ENCODE measurements around the gene EPDR1. TPM values are rescaled to one million over a fixed set of nuclear protein-coding genes. Genes with fewer than 3 reads are reported as not detected.
A peak's percentile ranks its signal among the peaks of the same experiment; 100 is the strongest.

Gene EPDR1
- total RNA-seq, 4 donors from 2014 or later = 2.2 to 4.9 (median 4.2) TPM

DNA sequence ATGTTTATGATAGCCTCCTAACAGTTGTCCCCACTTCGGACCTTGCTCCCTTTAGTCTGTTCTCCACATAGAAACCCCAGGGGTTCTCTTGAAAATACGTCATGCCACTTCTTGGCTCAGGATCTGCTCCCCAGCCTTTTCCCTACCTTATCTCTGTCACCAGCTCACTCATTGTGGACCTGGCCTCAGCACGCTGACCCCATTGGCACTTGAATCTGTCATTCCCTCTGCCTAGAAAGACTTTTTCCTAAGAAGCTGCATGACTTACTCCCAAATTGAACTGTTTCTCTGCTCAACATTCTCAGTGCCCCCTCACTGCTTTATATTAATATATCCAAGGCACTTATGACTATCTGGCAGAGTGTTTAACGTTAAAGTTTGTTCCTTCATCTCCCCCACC lies 8.4 kb downstream of the EPDR1 start:
- no peak for DNase-seq (ENCODE audit: low spot score in 2 of 2)
- 93% methylated on average over 4 of the region's 4 CpGs for WGBS

DNA sequence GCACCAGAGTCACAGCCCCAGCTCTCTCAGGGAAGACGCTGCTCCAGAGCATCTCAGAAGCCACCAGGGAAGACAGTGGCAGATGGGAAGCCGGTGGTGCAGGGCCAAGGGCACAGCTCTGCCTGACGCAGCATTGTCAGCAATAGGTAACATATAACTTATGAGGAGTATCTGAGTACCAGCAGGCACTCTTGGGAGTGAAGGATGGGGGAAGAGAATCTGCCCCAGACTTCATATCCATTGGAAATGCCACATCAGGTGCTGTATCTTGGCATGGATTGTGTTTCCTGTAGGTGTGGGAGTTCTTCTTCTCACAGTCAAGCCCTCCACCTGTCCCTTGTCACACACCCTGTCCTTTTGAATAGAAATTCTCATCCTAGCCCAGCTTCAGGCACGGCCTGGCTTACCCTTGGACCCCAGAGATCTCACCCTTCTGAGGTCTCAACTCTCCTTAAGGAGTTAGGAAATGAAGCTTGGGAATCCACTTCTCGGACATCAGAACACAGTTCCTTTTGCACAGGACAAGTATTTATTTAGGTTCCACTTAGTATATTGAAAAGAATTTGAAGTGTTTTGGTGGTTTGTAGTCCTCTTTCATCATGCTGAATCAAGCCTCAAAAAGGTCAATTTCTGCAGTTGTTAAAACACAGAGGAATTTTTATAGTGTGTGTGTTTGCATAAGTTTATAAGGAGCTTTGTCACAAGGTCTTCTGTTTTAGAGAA lies 9.9 kb downstream of the EPDR1 start:
- no peak for TF ChIP-seq POLR2AphosphoS5 (IDR thresholded peaks at IDR 0.05)
- no peak for TF ChIP-seq POLR2A (IDR thresholded peaks at IDR 0.05)
- 93% methylated on average over 5 of the region's 5 CpGs for WGBS
- Histone ChIP-seq H3K27ac (no peak overlapping the region), H3K9me3 (peaks cover 3% of the 10 kb centered on the region), H3K4me3 (no peak overlapping the region), H3K36me3 (no peaks in the 10 kb centered on the region), H3K4me1 (no peaks in the 10 kb centered on the region), H3K27me3 (no peaks in the 10 kb centered on the region)
- no peak for DNase-seq (ENCODE audit: low spot score in 2 of 2)

More for the DNA sequence above, 8.4 kb downstream of the EPDR1 start:
- peaks cover 3% of the 10 kb centered on the region for H3K9me3 ChIP-seq
- H3K36me3 ChIP-seq = no peaks in the 10 kb centered on the region
- H3K27me3 ChIP-seq = no peaks in the 10 kb centered on the region
- TF ChIP-seq POLR2AphosphoS5 (IDR thresholded peaks at IDR 0.05) = no peak
- TF ChIP-seq, protein P1, sequence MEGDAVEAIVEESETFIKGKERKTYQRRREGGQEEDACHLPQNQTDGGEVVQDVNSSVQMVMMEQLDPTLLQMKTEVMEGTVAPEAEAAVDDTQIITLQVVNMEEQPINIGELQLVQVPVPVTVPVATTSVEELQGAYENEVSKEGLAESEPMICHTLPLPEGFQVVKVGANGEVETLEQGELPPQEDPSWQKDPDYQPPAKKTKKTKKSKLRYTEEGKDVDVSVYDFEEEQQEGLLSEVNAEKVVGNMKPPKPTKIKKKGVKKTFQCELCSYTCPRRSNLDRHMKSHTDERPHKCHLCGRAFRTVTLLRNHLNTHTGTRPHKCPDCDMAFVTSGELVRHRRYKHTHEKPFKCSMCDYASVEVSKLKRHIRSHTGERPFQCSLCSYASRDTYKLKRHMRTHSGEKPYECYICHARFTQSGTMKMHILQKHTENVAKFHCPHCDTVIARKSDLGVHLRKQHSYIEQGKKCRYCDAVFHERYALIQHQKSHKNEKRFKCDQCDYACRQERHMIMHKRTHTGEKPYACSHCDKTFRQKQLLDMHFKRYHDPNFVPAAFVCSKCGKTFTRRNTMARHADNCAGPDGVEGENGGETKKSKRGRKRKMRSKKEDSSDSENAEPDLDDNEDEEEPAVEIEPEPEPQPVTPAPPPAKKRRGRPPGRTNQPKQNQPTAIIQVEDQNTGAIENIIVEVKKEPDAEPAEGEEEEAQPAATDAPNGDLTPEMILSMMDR (IDR thresholded peaks at IDR 0.05) = no peak
- no peak for TF ChIP-seq POLR2A (IDR thresholded peaks at IDR 0.05)
- TF ChIP-seq EP300 (IDR thresholded peaks at IDR 0.05) = no peak
- no peaks in the 10 kb centered on the region for H3K4me1 ChIP-seq
- H3K27ac ChIP-seq = no peak overlapping the region
- H3K4me3 ChIP-seq = no peak overlapping the region

DNA sequence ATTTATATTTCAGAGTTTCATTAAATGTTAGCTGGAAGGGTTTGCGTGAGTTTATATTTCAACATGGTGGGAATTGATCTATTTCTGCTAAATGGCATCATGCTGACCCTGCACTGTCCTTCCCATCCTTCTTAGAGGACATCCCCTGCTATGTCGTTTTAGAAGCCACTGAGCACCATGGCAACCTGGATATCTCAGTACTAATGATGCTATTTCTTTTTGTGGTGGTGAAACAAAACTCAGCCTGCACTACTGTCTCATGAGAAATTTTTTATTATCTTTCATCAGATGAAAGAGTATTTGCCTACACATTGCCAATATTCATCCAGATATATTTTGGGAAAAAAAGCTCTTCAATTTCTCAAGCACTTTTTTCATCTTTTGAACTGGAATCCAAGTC lies 12.1 kb downstream of the EPDR1 start:
- WGBS = 89% methylated on average over 2 of the region's 2 CpGs
- Histone ChIP-seq H3K27ac (no peak overlapping the region), H3K9me3 (peaks cover 3% of the 10 kb centered on the region), H3K36me3 (no peaks in the 10 kb centered on the region), H3K27me3 (no peaks in the 10 kb centered on the region), H3K4me3 (no peak overlapping the region), H3K4me1 (no peaks in the 10 kb centered on the region)
- TF ChIP-seq POLR2AphosphoS5 (IDR thresholded peaks at IDR 0.05) = no peak
- DNase-seq (ENCODE audit: low spot score in 2 of 2) = no peak

DNA sequence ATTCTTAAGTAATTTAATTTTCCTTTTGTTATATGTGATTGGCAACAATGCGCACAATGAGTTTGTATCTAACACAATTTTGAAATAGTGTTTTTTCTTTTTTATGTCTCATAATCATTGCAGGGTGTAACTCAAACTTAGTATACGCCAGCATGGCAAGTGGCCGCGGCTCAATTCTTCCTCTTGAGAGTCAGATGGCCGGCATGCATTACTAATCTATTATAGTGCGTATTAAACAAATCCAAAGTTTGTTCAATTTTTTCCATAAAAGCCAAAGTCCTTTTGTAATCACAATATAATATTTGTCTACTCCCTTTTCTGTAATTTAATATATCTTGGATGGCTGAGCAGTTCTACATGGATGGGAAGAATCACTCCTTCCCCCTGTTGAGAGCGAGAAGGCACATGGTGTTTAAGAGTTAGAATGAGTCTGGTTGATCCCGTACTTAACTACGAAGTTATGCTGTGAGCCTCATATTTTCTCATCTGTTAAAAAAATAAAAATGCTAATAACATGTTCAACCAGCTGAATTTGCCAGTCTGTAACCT lies 12.7 kb downstream of the EPDR1 start:
- Histone ChIP-seq H3K9me3 (peaks cover 3% of the 10 kb centered on the region), H3K4me3 (no peak overlapping the region), H3K36me3 (no peaks in the 10 kb centered on the region), H3K27me3 (no peaks in the 10 kb centered on the region), H3K4me1 (no peaks in the 10 kb centered on the region), H3K27ac (no peak overlapping the region)
- WGBS = 96% methylated on average over 9 of the region's 9 CpGs
- TF ChIP-seq POLR2A (IDR thresholded peaks at IDR 0.05) (no peak), POLR2AphosphoS5 (IDR thresholded peaks at IDR 0.05) (no peak), EP300 (IDR thresholded peaks at IDR 0.05) (no peak)
- TF ChIP-seq, protein P1 (IDR thresholded peaks at IDR 0.05) = no peak
- DNase-seq (ENCODE audit: low spot score in 2 of 2) = no peak

DNA sequence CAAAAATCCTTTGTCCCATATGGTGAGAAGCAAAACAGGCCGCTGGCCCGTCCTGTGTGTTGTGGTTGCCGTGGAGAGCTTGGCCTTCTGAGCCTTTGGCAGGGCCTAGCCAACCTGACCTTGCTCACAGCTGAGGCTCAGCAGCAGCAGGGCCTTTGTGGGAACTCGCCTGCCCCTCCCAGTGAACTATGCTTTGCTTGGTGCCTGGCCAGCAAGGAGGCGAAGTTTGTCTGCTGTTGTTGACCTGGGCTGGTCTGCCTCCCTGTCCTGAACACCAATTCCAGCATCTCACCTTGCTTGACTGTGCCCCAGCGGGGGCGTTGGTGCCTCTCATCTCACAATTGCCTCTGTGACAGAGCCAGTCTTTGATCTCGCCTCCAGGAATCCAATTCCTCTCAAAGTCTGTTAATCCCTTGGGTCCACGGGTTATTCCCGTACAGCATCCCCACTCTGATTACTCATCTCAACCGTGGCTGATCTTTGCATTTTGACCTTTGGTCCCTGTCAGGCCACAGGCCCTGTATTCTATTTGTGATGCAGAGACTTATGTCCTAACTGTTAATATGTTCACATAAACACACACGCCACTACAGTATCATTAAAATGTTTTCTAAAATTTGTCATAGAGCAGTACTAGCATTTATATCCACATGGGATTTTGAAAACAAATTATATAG lies 22.6 kb downstream of the EPDR1 start:
- DNase-seq (ENCODE audit: low spot score in 2 of 2) = no peak
- Histone ChIP-seq H3K27ac (peak overlapping the region; percentile 45), H3K4me3 (no peak overlapping the region), H3K36me3 (no peaks in the 10 kb centered on the region), H3K9me3 (no peaks in the 10 kb centered on the region), H3K4me1 (no peaks in the 10 kb centered on the region), H3K27me3 (no peaks in the 10 kb centered on the region)
- TF ChIP-seq POLR2AphosphoS5 (IDR thresholded peaks at IDR 0.05) (no peak), POLR2A (IDR thresholded peaks at IDR 0.05) (no peak), EP300 (IDR thresholded peaks at IDR 0.05) (no peak)
- TF ChIP-seq, protein P1 (IDR thresholded peaks at IDR 0.05) = no peak
- WGBS = 63% methylated on average over 12 of the region's 12 CpGs
